Measurements from ENCODE around the gene ZNF660. TPM values are rescaled to one million over a fixed set of nuclear protein-coding genes. Genes with fewer than 3 reads are reported as not detected.

Gene ZNF660
- total RNA-seq, 1 donor from 2014 or later = 19.2 TPM

DNA sequence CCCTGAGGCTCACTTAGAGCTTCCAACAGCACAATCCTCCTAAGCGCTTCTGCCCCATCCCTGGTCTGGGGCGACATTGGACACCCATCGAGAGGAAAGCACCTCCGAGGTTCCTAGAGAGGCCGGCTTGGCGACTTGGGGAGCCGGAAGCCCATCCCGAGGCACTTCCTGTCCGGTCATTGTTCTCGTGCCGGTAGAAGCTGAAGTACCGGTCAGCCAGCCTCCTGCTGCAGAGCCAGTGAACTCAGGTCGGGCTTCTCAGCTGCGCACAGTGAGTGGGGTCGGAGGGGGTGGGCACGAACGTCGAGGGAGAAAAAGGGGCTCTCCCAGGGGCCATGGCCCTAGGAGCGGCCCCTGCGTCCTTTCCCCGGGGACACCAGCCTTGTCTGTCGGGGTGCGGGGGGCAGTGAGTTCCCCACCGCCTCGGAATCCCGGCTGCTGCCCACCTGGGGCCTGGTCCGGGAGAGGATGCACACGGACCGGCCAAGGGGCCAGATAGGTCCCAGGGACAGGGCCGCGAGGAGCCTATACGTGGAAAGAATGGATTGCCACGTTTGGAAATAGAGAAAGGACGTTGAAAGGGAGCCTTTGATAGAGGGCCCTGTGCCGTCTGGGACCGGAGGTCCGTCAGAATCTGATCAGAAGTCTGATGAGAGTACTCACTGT lies 63.9 kb downstream of the ZNF660 start, which contains the start of gene ZNF35:
TSS of gene ZNF35 (plus strand) at position 169 of the 666 bp plus-strand sequence. CDS start 2,336 bp downstream, outside the sequence.
- H3K36me3 Mint-ChIP-seq = peaks cover 48% of the 10 kb centered on the region
- no peaks in the 10 kb centered on the region for H3K27me3 Mint-ChIP-seq
- peak within 1 kb of the TSS; percentile 96 for H3K4me3 Mint-ChIP-seq

More for the DNA sequence above, 63.9 kb downstream of the ZNF660 start, which contains the start of gene ZNF35:
- H3K27ac Mint-ChIP-seq = peak within 1 kb of the TSS; percentile 88
- DNase-seq (ENCODE audit: extremely low spot score, unreplicated experiment) = peak; percentile 82
- TF ChIP-seq, protein P1, sequence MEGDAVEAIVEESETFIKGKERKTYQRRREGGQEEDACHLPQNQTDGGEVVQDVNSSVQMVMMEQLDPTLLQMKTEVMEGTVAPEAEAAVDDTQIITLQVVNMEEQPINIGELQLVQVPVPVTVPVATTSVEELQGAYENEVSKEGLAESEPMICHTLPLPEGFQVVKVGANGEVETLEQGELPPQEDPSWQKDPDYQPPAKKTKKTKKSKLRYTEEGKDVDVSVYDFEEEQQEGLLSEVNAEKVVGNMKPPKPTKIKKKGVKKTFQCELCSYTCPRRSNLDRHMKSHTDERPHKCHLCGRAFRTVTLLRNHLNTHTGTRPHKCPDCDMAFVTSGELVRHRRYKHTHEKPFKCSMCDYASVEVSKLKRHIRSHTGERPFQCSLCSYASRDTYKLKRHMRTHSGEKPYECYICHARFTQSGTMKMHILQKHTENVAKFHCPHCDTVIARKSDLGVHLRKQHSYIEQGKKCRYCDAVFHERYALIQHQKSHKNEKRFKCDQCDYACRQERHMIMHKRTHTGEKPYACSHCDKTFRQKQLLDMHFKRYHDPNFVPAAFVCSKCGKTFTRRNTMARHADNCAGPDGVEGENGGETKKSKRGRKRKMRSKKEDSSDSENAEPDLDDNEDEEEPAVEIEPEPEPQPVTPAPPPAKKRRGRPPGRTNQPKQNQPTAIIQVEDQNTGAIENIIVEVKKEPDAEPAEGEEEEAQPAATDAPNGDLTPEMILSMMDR (conservative IDR thresholded peaks at IDR 0.05) = no peak
- H3K4me1 Mint-ChIP-seq (ENCODE audit: unreplicated experiment) = peaks cover 18% of the 10 kb centered on the region
- no peaks in the 10 kb centered on the region for H3K9me3 Mint-ChIP-seq

Other genes with a start within 250 kb of the ZNF660 start
- gene TCAIM, start 246.2 kb upstream of the ZNF660 start, total RNA-seq (ENCODE audit: low replicate concordance) = 22.4 and 29.9 TPM in 2 replicates
- gene ZNF445, start 107.3 kb upstream of the ZNF660 start, total RNA-seq (ENCODE audit: low replicate concordance) = 24.8 and 41.5 TPM in 2 replicates
- gene ZKSCAN7, start 29.8 kb upstream of the ZNF660 start, total RNA-seq (ENCODE audit: low replicate concordance) = 9.7 and 17.2 TPM in 2 replicates
- 20.4 and 32.7 TPM in 2 replicates for gene ZNF197, start 40.1 kb downstream of the ZNF660 start, total RNA-seq (ENCODE audit: low replicate concordance)
- gene ZNF35, start 63.8 kb downstream of the ZNF660 start, total RNA-seq (ENCODE audit: low replicate concordance) = 12.9 and 18.7 TPM in 2 replicates
- 0.14 TPM in 1 of 2 replicates, not detected in the other for gene ZNF502, start 127.7 kb downstream of the ZNF660 start, total RNA-seq (ENCODE audit: low replicate concordance)
- 5.0 and 5.8 TPM in 2 replicates for gene ZNF501, start 144.7 kb downstream of the ZNF660 start, total RNA-seq (ENCODE audit: low replicate concordance)
- 28.0 and 32.4 TPM in 2 replicates for gene KIAA1143, start 176.7 kb downstream of the ZNF660 start, total RNA-seq (ENCODE audit: low replicate concordance)
- 5.7 and 24.8 TPM in 2 replicates for gene KIF15, start 176.8 kb downstream of the ZNF660 start, total RNA-seq (ENCODE audit: low replicate concordance)

Data from type B pancreatic cell (in vitro differentiated cells).